Activated naive CD8-positive, alpha-beta T cell treated with anti-CD3 and anti-CD28 coated beads, Interleukin-2, amount 50 U/mL, for 24 hours (primary cell): ENCODE data around the gene ABCA8.
A peak's percentile ranks its signal among the peaks of the same experiment; 100 is the strongest.
"Not testable (repeated sequence)": the region's sequence is repeated elsewhere in the genome, so short reads cannot be mapped to it uniquely, and the experiment has no call there.

Experiments used
- ATAC-seq: fragments of 150-1000 bp; cut with Tn5 transposase; one replicate; pipeline ENCODE4 v1.10.0; 2021
- DNase-seq: peaks from one replicate; pipeline ENCODE4 v3.0.0; 2021
- H3K27ac Mint-ChIP-seq: one replicate; pipeline ENCODE4 v1.8.0; 2021; ENCODE audit warnings: mild to moderate bottlenecking, mixed read lengths
- H3K27me3 Mint-ChIP-seq: one replicate; pipeline ENCODE4 v1.8.0; 2021; ENCODE audit warnings: mixed read lengths
- H3K36me3 Mint-ChIP-seq: one replicate; pipeline ENCODE4 v1.8.0; 2021; ENCODE audit warnings: low read depth, mixed read lengths
- H3K4me1 Mint-ChIP-seq: one replicate; pipeline ENCODE4 v1.8.0; 2021; ENCODE audit warnings: mixed read lengths
- H3K4me3 Mint-ChIP-seq: one replicate; pipeline ENCODE4 v1.8.0; 2021; ENCODE audit warnings: mild to moderate bottlenecking, moderate library complexity, mixed read lengths
- H3K9me3 Mint-ChIP-seq: one replicate; pipeline ENCODE4 v1.8.0; 2021; ENCODE audit warnings: mixed read lengths

Gene ABCA8

GRCh38 chr17:68955181-68955841, at the start of gene ABCA8:
TSS of gene ABCA8 (minus strand) at chr17:68955392. CDS start at chr17:68942034, 13,358 bp downstream.
- no peaks in the 10 kb centered on the region for H3K4me1 Mint-ChIP-seq
- peaks cover 2% of the 10 kb centered on the region for H3K27me3 Mint-ChIP-seq
- peaks cover 5% of the 10 kb centered on the region for H3K9me3 Mint-ChIP-seq
- DNase-seq (no peak), ATAC-seq (no peak)
- no peak within 1 kb of the TSS for H3K4me3 Mint-ChIP-seq
- no peaks in the 10 kb centered on the region for H3K36me3 Mint-ChIP-seq
- H3K27ac Mint-ChIP-seq, result no peak within 1 kb of the TSS

- H3K4me1 Mint-ChIP-seq, ATAC-seq, H3K4me3 Mint-ChIP-seq, H3K27me3 Mint-ChIP-seq, DNase-seq, H3K36me3 Mint-ChIP-seq, H3K9me3 Mint-ChIP-seq, H3K27ac Mint-ChIP-seq: not testable (repeated sequence)
Measured at GRCh38 chr17:69004759-69005158, 49.6 kb upstream of the ABCA8 start.

DNA sequence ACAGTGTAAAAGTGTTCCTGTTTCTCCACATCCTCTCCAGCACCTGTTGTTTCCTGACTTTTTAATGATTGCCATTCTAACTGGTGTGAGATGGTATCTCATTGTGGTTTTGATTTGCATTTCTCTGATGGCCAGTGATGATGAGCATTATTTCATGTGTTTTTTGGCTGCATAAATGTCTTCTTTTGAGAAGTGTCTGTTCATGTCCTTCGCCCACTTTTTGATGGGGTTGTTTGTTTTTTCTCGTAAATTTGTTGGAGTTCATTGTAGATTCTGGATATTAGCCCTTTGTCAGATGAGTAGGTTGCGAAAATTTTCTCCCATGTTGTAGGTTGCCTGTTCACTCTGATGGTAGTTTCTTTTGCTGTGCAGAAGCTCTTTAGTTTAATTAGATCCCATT, 44.6 kb upstream of the ABCA8 start:
- H3K27ac Mint-ChIP-seq, H3K4me1 Mint-ChIP-seq, H3K27me3 Mint-ChIP-seq, DNase-seq, ATAC-seq, H3K9me3 Mint-ChIP-seq, H3K4me3 Mint-ChIP-seq, H3K36me3 Mint-ChIP-seq: not testable (repeated sequence)

- H3K36me3 Mint-ChIP-seq, result no peaks in the 10 kb centered on the region
Measured at GRCh38 chr17:68993112-68993511, 37.9 kb upstream of the ABCA8 start.

GRCh38 chr17:68987966-68988365, 32.8 kb upstream of the ABCA8 start:
- ATAC-seq, result no peak
- Mint-ChIP-seq H3K27ac (no peak overlapping the region), H3K9me3 (no peaks in the 10 kb centered on the region), H3K4me3 (no peak overlapping the region), H3K27me3 (no peaks in the 10 kb centered on the region), H3K4me1 (no peaks in the 10 kb centered on the region), H3K36me3 (no peaks in the 10 kb centered on the region)
- DNase-seq, result no peak

More at GRCh38 chr17:68993112-68993511, 37.9 kb upstream of the ABCA8 start:
- H3K27ac Mint-ChIP-seq, result no peak overlapping the region
- DNase-seq (no peak), ATAC-seq (no peak)
- no peak overlapping the region for H3K4me3 Mint-ChIP-seq
- H3K4me1 Mint-ChIP-seq, result no peaks in the 10 kb centered on the region
- no peaks in the 10 kb centered on the region for H3K27me3 Mint-ChIP-seq
- no peaks in the 10 kb centered on the region for H3K9me3 Mint-ChIP-seq

- Mint-ChIP-seq H3K36me3 (no peaks in the 10 kb centered on the region), H3K4me1 (no peaks in the 10 kb centered on the region), H3K4me3 (no peak overlapping the region), H3K27ac (no peak overlapping the region), H3K27me3 (no peaks in the 10 kb centered on the region), H3K9me3 (no peaks in the 10 kb centered on the region)
- ATAC-seq (no peak), DNase-seq (no peak)
Measured at GRCh38 chr17:68981288-68981687, 26.1 kb upstream of the ABCA8 start.

DNA sequence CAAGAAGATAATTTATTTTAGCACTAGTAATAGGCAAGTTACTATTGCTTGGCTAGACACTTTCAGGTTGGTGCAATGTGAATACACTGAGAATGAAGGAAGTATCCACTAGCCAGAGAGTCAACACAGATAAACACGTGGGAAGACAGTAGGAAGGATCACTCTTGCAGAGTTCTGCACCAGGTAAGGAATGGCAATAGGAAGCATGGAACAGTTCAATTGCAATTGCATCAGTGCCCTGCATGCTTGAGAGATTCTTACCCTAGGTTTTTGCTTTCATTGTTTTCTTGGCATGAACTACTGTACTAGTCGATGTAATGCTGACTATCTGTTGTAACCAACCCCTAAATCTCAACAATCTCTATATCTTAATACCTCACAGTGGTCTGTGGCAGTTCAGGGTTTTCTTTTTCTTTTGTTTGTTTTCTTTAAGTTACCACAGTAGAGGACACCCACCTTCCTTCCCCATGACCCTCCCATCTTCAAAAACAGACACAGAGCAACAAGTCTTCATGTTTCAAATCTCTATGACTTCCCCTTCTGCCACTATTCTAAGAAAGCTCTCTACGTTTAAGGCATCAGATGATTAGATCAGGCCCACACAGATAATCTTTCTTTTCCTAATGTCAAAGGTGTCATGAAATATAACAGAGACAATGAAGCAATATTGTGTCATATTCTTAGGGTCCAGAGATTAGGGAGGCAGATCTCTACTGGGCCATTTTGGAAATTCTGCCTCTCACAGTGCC, 18.1 kb upstream of the ABCA8 start:
- DNase-seq, result no peak
- no peak for ATAC-seq
- peaks cover 4% of the 10 kb centered on the region for H3K27me3 Mint-ChIP-seq
- no peaks in the 10 kb centered on the region for H3K9me3 Mint-ChIP-seq
- no peaks in the 10 kb centered on the region for H3K36me3 Mint-ChIP-seq
- H3K4me1 Mint-ChIP-seq, result no peaks in the 10 kb centered on the region
- H3K4me3 Mint-ChIP-seq, result no peak overlapping the region
- H3K27ac Mint-ChIP-seq, result no peak overlapping the region

- no peaks in the 10 kb centered on the region for H3K36me3 Mint-ChIP-seq
- H3K27me3 Mint-ChIP-seq, result peaks cover 7% of the 10 kb centered on the region
- H3K27ac Mint-ChIP-seq, result no peak overlapping the region
- H3K9me3 Mint-ChIP-seq, result no peaks in the 10 kb centered on the region
- no peak overlapping the region for H3K4me3 Mint-ChIP-seq
- DNase-seq (no peak), ATAC-seq (no peak)
- H3K4me1 Mint-ChIP-seq, result no peaks in the 10 kb centered on the region
Measured at GRCh38 chr17:68972119-68972704, 17.0 kb upstream of the ABCA8 start.

- Mint-ChIP-seq H3K9me3 (no peaks in the 10 kb centered on the region), H3K4me3 (no peak overlapping the region), H3K4me1 (no peaks in the 10 kb centered on the region), H3K36me3 (no peaks in the 10 kb centered on the region), H3K27ac (no peak overlapping the region), H3K27me3 (peaks cover 2% of the 10 kb centered on the region)
- no peak for DNase-seq
- ATAC-seq, result no peak
Measured at GRCh38 chr17:68969101-68969500, 13.9 kb upstream of the ABCA8 start.

GRCh38 chr17:68963958-68964357, 8.8 kb upstream of the ABCA8 start:
- ATAC-seq, result no peak
- Mint-ChIP-seq H3K27me3 (peaks cover 2% of the 10 kb centered on the region), H3K27ac (no peak overlapping the region), H3K36me3 (no peaks in the 10 kb centered on the region), H3K4me3 (no peak overlapping the region), H3K4me1 (no peaks in the 10 kb centered on the region), H3K9me3 (peaks cover 4% of the 10 kb centered on the region)
- no peak for DNase-seq

DNA sequence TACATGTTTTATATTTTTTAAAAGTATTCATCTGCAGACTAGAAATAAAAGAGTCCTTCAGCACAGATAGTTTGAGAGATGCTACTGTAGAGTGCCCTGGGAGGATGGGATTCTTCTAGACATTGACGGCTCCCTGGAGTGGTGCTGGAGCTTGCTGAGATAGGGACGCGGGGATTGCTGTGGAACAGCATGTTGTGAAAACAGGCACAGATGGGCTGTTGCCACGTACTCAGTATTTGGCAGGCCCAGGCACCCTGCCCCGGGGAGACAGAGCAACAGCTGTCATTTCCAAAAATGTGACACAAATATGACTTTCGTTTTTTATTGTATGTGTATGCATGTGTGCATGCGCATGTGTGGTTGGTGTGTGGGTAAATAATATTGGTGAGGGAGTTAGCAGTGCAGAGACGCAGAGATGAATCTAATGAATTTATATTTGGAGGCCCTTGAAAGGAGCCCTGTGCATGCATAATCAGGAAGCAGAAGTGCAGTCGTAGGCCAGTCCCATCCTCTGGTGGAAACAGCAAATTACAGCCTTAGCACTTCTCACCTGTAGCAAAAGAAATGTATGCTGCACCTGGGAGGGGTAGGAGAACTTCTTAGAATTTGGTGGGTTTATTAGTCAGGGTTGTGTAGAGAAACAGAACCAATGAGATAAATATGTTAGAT, 6.2 kb upstream of the ABCA8 start:
- no peaks in the 10 kb centered on the region for H3K36me3 Mint-ChIP-seq
- H3K27me3 Mint-ChIP-seq, result peaks cover 2% of the 10 kb centered on the region
- no peak overlapping the region for H3K4me3 Mint-ChIP-seq
- H3K27ac Mint-ChIP-seq, result no peak overlapping the region
- H3K9me3 Mint-ChIP-seq, result peaks cover 5% of the 10 kb centered on the region
- DNase-seq (no peak), ATAC-seq (peak; percentile 24)
- no peaks in the 10 kb centered on the region for H3K4me1 Mint-ChIP-seq

DNA sequence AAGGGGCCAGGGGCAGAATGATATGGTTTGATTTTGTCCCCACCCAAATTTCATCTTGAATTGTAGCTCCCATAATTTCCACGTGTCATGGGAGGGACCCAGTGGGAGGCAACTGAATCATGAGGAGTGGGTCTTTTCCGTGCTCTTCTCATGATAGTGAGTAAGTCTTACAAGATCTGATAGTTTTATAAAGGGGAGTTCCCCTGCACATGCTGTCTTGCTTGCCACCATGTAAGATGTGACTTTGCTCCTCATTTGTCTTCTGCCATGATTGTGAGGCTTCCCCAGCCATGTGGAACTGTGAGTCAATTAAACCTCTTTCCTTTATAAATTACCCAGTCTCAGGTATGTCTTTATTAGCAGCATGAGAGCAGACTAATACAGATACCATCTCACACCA, 3.9 kb upstream of the ABCA8 start:
- not testable (repeated sequence) for DNase-seq, H3K4me1 Mint-ChIP-seq, H3K4me3 Mint-ChIP-seq, H3K9me3 Mint-ChIP-seq, H3K36me3 Mint-ChIP-seq, H3K27me3 Mint-ChIP-seq, H3K27ac Mint-ChIP-seq, ATAC-seq

DNA sequence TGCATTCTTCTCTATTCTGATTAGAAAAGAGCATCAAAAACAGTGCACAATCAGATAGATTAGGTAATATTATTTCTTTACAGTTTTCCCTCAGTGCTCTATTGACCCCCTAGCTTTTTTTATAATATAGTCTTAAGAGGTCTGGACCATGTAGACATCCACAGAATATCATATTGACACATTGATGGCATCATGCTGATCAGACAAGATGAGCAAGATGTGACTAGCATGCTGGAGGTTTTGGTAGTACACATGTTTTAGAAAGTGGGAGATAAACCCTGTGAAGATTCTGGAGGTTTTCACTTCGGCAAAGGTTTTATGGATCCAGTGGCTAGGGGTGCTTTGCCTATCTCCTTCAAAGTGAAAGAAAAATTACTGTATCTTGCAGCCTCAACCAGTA, 2.8 kb upstream of the ABCA8 start:
- Mint-ChIP-seq H3K4me1 (no peaks in the 10 kb centered on the region), H3K27ac (no peak overlapping the region), H3K4me3 (no peak overlapping the region), H3K27me3 (peaks cover 2% of the 10 kb centered on the region), H3K9me3 (peaks cover 5% of the 10 kb centered on the region), H3K36me3 (no peaks in the 10 kb centered on the region)
- ATAC-seq (peak; percentile 24), DNase-seq (no peak)

- Mint-ChIP-seq H3K9me3 (peaks cover 5% of the 10 kb centered on the region), H3K27ac (no peak overlapping the region), H3K27me3 (peaks cover 2% of the 10 kb centered on the region), H3K36me3 (no peaks in the 10 kb centered on the region), H3K4me3 (no peak overlapping the region), H3K4me1 (no peaks in the 10 kb centered on the region)
- no peak for ATAC-seq
- DNase-seq, result no peak
Measured at GRCh38 chr17:68954146-68954896, 871 bp downstream of the ABCA8 start.
